HG02571 (cell line): ENCODE results near the gene TNRC6C.
"Not testable (repeated sequence)": the region's sequence is repeated elsewhere in the genome, so short reads cannot be mapped to it uniquely, and the experiment has no call there.

ENCODE experiments used
- ATAC-seq: cut with Tn5 transposase; IDR thresholded peaks from one replicate; pipeline ENCODE4 v1.9.1; 2021; ENCODE audit warnings: mild to moderate bottlenecking, moderate library complexity; ENCODE audit not compliant: unreplicated experiment

Gene TNRC6C

GRCh38 chr17:77961741-77962140, 3.2 kb downstream of the TNRC6C start:
- ATAC-seq = no peak

- ATAC-seq = no peak
Observed at GRCh38 chr17:77962348-77962747, 3.8 kb downstream of the TNRC6C start.

- ATAC-seq = no peak
Observed at GRCh38 chr17:77963441-77963840, 4.9 kb downstream of the TNRC6C start.

- no peak for ATAC-seq
Observed at GRCh38 chr17:77965352-77965751, 6.8 kb downstream of the TNRC6C start.

GRCh38 chr17:77966476-77966875, 8.0 kb downstream of the TNRC6C start:
- ATAC-seq = no peak

GRCh38 chr17:77968788-77969187, 10.3 kb downstream of the TNRC6C start:
- ATAC-seq = no peak

- not testable (repeated sequence) for ATAC-seq
Observed at GRCh38 chr17:77972271-77972670, 13.8 kb downstream of the TNRC6C start.

GRCh38 chr17:77973953-77974352, 15.4 kb downstream of the TNRC6C start:
- ATAC-seq = no peak

GRCh38 chr17:77974396-77974795, 15.9 kb downstream of the TNRC6C start:
- no peak for ATAC-seq

- not testable (repeated sequence) for ATAC-seq
Observed at GRCh38 chr17:77982430-77982829, 23.9 kb downstream of the TNRC6C start.

- ATAC-seq = no peak
Observed at GRCh38 chr17:77990301-77990700, 31.8 kb downstream of the TNRC6C start.

GRCh38 chr17:77993735-77994134, 35.2 kb downstream of the TNRC6C start:
- ATAC-seq = not testable (repeated sequence)

GRCh38 chr17:77995146-77995852, 36.8 kb downstream of the TNRC6C start:
- no peak for ATAC-seq

GRCh38 chr17:77996256-77996655, 37.8 kb downstream of the TNRC6C start:
- ATAC-seq = no peak

- no peak for ATAC-seq
Observed at GRCh38 chr17:77999413-78000173, 41.1 kb downstream of the TNRC6C start.

GRCh38 chr17:78000341-78000740, 41.8 kb downstream of the TNRC6C start:
- no peak for ATAC-seq

GRCh38 chr17:78001182-78001581, 42.7 kb downstream of the TNRC6C start:
- no peak for ATAC-seq

GRCh38 chr17:78001612-78002011, 43.1 kb downstream of the TNRC6C start:
- no peak for ATAC-seq

GRCh38 chr17:78002166-78002565, 43.7 kb downstream of the TNRC6C start:
- no peak for ATAC-seq

- no peak for ATAC-seq
Observed at GRCh38 chr17:78005452-78006171, 47.1 kb downstream of the TNRC6C start.

GRCh38 chr17:78006338-78006737, 47.8 kb downstream of the TNRC6C start:
- no peak for ATAC-seq

GRCh38 chr17:78007647-78008046, 49.1 kb downstream of the TNRC6C start:
- no peak for ATAC-seq
